CD14-positive monocyte (primary cell): ENCODE results near the gene MAPK12. TPM values are rescaled to one million over a fixed set of nuclear protein-coding genes. Genes with fewer than 3 reads are reported as not detected.
A peak's percentile ranks its signal among the peaks of the same experiment; 100 is the strongest.

Source experiments
- DNase-seq, 3 donors: peaks; one replicate each; pipeline ENCODE4 v3.0.0-alpha.2; 2011 to 2022
- H2AFZ ChIP-seq: 2 replicates; pipeline ENCODE4 v1.6.0; 2012; ENCODE audit warnings: mild to moderate bottlenecking, low read depth, low read length, inconsistent platforms; ENCODE audit not compliant: insufficient read depth, poor library complexity, severe bottlenecking
- H3K27ac ChIP-seq, 2 donors: 1 replicate in 1 of 2; 2 replicates in 1 of 2; pipeline ENCODE4 v1.5.1; 2012 to 2013; ENCODE audit warnings: low read length in 2 of 2, control low read depth in 1 of 2, inconsistent platforms in 1 of 2, low read depth in 1 of 2, mild to moderate bottlenecking in 1 of 2
- H3K27me3 ChIP-seq, 2 donors: one replicate each; pipeline versions ENCODE4 v1.6.0 to v1.6.1; 2011 to 2013; ENCODE audit warnings: low read length in 2 of 2; ENCODE audit not compliant: control insufficient read depth in 2 of 2, insufficient read depth in 2 of 2
- H3K36me3 ChIP-seq, 2 donors: replicated peaks in 1 of 2; 1 replicate in 1 of 2; 2 replicates in 1 of 2; pipeline versions ENCODE4 v1.5.1 to v1.6.1; 2012 to 2013; ENCODE audit warnings: low read length in 2 of 2, control low read depth in 1 of 2, inconsistent platforms in 1 of 2, mild to moderate bottlenecking in 1 of 2; ENCODE audit not compliant: insufficient read depth in 2 of 2, control insufficient read depth in 1 of 2
- H3K4me1 ChIP-seq, 2 donors: 1 replicate in 1 of 2; 2 replicates in 1 of 2; pipeline versions ENCODE4 v1.5.1 to v1.6.1; 2012 to 2013; ENCODE audit warnings: low read length in 2 of 2, control low read depth in 1 of 2, inconsistent platforms in 1 of 2, mild to moderate bottlenecking in 1 of 2, moderate library complexity in 1 of 2; ENCODE audit not compliant: insufficient read depth in 2 of 2, control insufficient read depth in 1 of 2
- H3K4me2 ChIP-seq: replicated peaks from 2 replicates; pipeline ENCODE3; 2012; ENCODE audit warnings: low read length, moderate library complexity, mild to moderate bottlenecking; ENCODE audit not compliant: poor library complexity, severe bottlenecking; ENCODE audit errors: extremely low read depth
- H3K4me3 ChIP-seq, 3 experiments: fragments of 200-600 bp in 1 of 3; sonication (generic) in 1 of 3; replicated peaks in 1 of 3; 1 replicate in 2 of 3; 2 replicates in 1 of 3; pipeline ENCODE4 v1.5.1; 2011 to 2013; ENCODE audit warnings: low read length in 3 of 3, mild to moderate bottlenecking in 3 of 3, control low read depth in 2 of 3, low read depth in 2 of 3, inconsistent platforms in 1 of 3, moderate library complexity in 1 of 3
- H3K79me2 ChIP-seq: 2 replicates; pipeline ENCODE4 v1.6.0; 2012; ENCODE audit warnings: mild to moderate bottlenecking, control low read depth, inconsistent platforms, low read length, moderate library complexity; ENCODE audit not compliant: insufficient read depth
- H3K9ac ChIP-seq: 2 replicates; pipeline ENCODE4 v1.6.0; 2017; ENCODE audit warnings: low read length, mild to moderate bottlenecking; ENCODE audit not compliant: insufficient read depth, poor library complexity, severe bottlenecking
- H3K9me3 ChIP-seq, 2 donors: replicated peaks in 1 of 2; 1 replicate in 1 of 2; 2 replicates in 1 of 2; pipeline versions ENCODE4 v1.5.1 to v1.6.1; 2012 to 2013; ENCODE audit warnings: low read length in 2 of 2, control low read depth in 1 of 2; ENCODE audit not compliant: control insufficient read depth in 1 of 2, insufficient read depth in 1 of 2
- H4K20me1 ChIP-seq: 2 replicates; pipeline ENCODE4 v1.6.0; 2012; ENCODE audit warnings: mild to moderate bottlenecking, low read length, control low read depth, moderate library complexity; ENCODE audit not compliant: insufficient read depth
- H3K27ac Mint-ChIP-seq, 7 donors: one replicate each; pipeline ENCODE4 v1.8.0; 2020; ENCODE audit warnings: mild to moderate bottlenecking in 7 of 7, mixed read lengths in 7 of 7, moderate library complexity in 6 of 7, inconsistent platforms in 2 of 7
- H3K27me3 Mint-ChIP-seq, 3 donors: one replicate each; pipeline ENCODE4 v1.8.0; 2021 to 2022; ENCODE audit warnings: low read depth in 3 of 3, mild to moderate bottlenecking in 3 of 3, mixed read lengths in 3 of 3, moderate library complexity in 3 of 3, inconsistent platforms in 1 of 3
- H3K36me3 Mint-ChIP-seq, 2 donors: one replicate each; pipeline ENCODE4 v1.8.0; 2020; ENCODE audit warnings: mixed read lengths in 2 of 2, inconsistent platforms in 1 of 2, mild to moderate bottlenecking in 1 of 2
- H3K4me1 Mint-ChIP-seq: one replicate; pipeline ENCODE4 v1.8.0; 2020; ENCODE audit warnings: mild to moderate bottlenecking, mixed read lengths
- H3K4me3 Mint-ChIP-seq, 2 donors: one replicate each; pipeline ENCODE4 v1.8.0; 2020; ENCODE audit warnings: mild to moderate bottlenecking in 2 of 2, mixed read lengths in 2 of 2, moderate library complexity in 1 of 2
- H3K9me3 Mint-ChIP-seq, 7 donors: one replicate each; pipeline ENCODE4 v1.8.0; 2020 to 2022; ENCODE audit warnings: mixed read lengths in 7 of 7, mild to moderate bottlenecking in 6 of 7, moderate library complexity in 6 of 7, inconsistent platforms in 2 of 7
- CTCF ChIP-seq: fragments of 200-600 bp; IDR thresholded peaks from one replicate; pipeline ENCODE4 v1.8.0; 2022; ENCODE audit warnings: antibody characterized with exemption, mild to moderate bottlenecking
- WGBS: methylation state at CpG from one replicate; pipeline ENCODE4 v1.1.5; 2013; ENCODE audit warnings: missing lambda C conversion rate; ENCODE audit not compliant: insufficient coverage; 5-methylcytosine and 5-hydroxymethylcytosine counted together
- intact Hi-C, 2 donors: fragments of 100-400 bp; cut with micrococcal nuclease; formaldehyde crosslinking; loops; one replicate each; pipeline versions ENCODE4 v1.15.0 to v1.15.1; 2023
- polyA plus RNA-seq, 3 donors: library from polyadenylated mRNA; depleted of rRNA in 1 of 3; unstranded in 2 of 3; stranded (reverse) in 1 of 3; fragments of 300-500 nt in 2 of 3; fragments of >200 nt in 1 of 3; fragmentation: Illumina TruSeq in 2 of 3; gene quantifications; 1 replicate in 2 of 3; 2 replicates in 1 of 3; pipeline ENCODE4 v1.2.3, GENCODE V29; 2012 to 2021

Gene MAPK12
- polyA plus RNA-seq, 3 donors: 0.06 to 3.2 (median 0.13) TPM

DNA sequence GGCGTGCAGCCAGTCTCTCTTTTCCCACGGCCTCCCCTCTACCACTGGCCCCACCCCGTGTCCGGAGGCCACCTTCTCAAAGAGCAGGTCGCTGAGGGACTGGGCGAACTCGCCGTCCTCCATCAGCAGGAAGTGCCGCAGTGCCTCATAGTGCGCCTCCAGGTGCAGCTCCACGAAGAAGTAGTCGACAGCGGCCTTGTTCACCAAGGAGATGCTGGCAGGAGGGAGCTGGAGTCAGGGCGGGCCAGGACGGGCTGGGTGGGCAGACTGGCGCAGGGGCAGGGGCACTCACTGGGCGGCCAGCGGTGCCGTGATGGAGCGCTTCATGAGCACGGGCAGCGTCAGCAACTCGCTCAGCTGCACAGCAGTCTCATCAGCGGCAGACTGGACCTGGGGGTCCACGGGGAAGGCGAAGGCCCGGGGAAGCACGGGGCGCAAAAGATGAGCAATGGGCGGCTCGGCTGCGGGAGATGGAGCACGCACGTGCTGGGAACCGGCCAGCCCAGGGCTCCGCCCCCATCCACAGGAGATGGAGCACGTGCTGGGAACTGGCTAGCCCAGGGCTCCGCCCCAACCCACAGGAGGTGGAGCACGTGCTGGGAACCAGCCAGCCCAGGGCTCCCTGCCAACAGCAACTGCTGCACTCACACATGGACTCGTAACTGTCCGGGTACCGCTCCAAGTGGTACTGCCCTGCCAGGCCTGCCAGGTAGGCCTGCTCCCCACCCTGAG lies 42.3 kb downstream of the MAPK12 start:
- TF ChIP-seq CTCF: no peak
- Histone ChIP-seq H4K20me1 (peaks cover 65% of the 10 kb centered on the region), H3K36me3 (peaks cover 85 to 90% of the 10 kb centered on the region in 2 donors), H3K4me1 (peaks cover 0 to 9% of the 10 kb centered on the region in 2 donors), H3K9me3 (no peaks in the 10 kb centered on the region), H3K4me2 (no peak overlapping the region), H2AFZ (no peak overlapping the region), H3K79me2 (peaks cover 16% of the 10 kb centered on the region), H3K9ac (no peak overlapping the region), H3K27ac (no peak overlapping the region), H3K27me3 (no peaks in the 10 kb centered on the region), H3K4me3 (no peak overlapping the region)
- WGBS: 60% methylated on average over 40 of the region's 42 CpGs
- Mint-ChIP-seq H3K27ac (peak overlapping the region in 2 of 7 donors; percentile 40 to 41), H3K9me3 (no peaks in the 10 kb centered on the region), H3K4me1 (peaks cover 6% of the 10 kb centered on the region), H3K36me3 (peaks cover 64 to 94% of the 10 kb centered on the region in 2 donors), H3K4me3 (no peak overlapping the region), H3K27me3 (no peaks in the 10 kb centered on the region)
- DNase-seq: peak; percentile 50 to 56 (median 51)
- intact Hi-C loops: no loop called here

DNA sequence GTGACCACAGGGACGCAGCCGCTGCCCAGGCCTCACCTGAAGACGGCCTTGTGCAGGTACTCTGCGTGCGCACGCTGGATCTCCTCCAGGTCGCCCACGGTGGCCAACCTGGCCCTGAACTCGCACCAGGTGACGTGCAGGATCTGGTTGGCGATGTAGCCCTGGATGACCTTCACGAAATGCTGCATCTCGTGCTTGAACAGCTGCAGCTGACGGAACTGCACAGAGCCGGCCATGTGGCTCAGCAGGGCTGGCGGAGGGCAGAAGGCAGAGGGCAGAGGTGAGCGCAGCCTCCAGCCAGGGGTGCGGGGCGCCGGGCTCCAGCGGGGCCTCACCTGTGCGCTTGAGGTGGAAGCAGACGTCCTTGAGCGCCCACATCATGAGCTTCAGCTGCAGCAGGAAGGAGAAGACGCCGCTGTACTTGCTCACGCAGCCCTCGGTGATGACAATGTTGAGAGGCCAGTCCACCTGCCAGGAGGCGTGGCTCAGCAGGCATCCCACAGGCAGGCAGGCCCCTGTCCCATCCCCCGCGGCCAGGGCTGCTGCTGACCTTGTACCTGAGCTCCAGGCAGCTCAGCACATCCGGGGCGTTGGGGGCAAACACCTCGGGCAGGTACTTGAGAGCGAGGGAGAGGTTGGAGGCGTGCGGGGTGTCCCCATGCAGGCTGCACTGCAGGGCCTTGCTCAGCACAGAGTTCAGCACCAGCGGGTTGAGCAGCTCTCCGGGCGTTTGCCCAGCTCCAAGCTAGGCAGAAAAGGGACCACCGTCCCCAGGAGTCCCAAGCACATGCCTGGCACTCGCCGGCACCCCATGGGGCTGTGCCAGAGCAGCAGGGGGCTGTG lies 43.1 kb downstream of the MAPK12 start:
- Mint-ChIP-seq H3K36me3 (peaks cover 64 to 94% of the 10 kb centered on the region in 2 donors), H3K9me3 (no peaks in the 10 kb centered on the region), H3K27ac (peak overlapping the region in 2 of 7 donors; percentile 40 to 45), H3K4me1 (peaks cover 6% of the 10 kb centered on the region), H3K4me3 (no peak overlapping the region), H3K27me3 (no peaks in the 10 kb centered on the region)
- H2AFZ ChIP-seq: no peak overlapping the region
- H3K4me3 ChIP-seq: no peak overlapping the region
- peaks cover 85 to 90% of the 10 kb centered on the region in 2 donors for H3K36me3 ChIP-seq
- no peaks in the 10 kb centered on the region for H3K9me3 ChIP-seq
- H3K4me2 ChIP-seq: no peak overlapping the region
- no peak for DNase-seq
- intact Hi-C loops: no loop called here
- no peak overlapping the region for H3K27ac ChIP-seq
- H3K9ac ChIP-seq: no peak overlapping the region
- TF ChIP-seq CTCF: no peak
- no peaks in the 10 kb centered on the region for H3K27me3 ChIP-seq
- peaks cover 23% of the 10 kb centered on the region for H3K79me2 ChIP-seq
- H3K4me1 ChIP-seq: peaks cover 0 to 9% of the 10 kb centered on the region in 2 donors
- 94% methylated on average over 42 of the region's 43 CpGs for WGBS
- H4K20me1 ChIP-seq: peaks cover 73% of the 10 kb centered on the region
